ENCODE measurements around the gene MARCHF10. TPM values are rescaled to one million over a fixed set of nuclear protein-coding genes. Genes with fewer than 3 reads are reported as not detected.

MARCHF10 gene
- polyA plus RNA-seq, 3 donors: 0.97 to 1.4 (median 1.1) TPM

- DNase-seq (ENCODE audit: low read depth in 3 of 3, low spot score in 2 of 3): no peak
Measured at GRCh38 chr17:62720126-62720850, 87.8 kb downstream of the MARCHF10 start.

DNA sequence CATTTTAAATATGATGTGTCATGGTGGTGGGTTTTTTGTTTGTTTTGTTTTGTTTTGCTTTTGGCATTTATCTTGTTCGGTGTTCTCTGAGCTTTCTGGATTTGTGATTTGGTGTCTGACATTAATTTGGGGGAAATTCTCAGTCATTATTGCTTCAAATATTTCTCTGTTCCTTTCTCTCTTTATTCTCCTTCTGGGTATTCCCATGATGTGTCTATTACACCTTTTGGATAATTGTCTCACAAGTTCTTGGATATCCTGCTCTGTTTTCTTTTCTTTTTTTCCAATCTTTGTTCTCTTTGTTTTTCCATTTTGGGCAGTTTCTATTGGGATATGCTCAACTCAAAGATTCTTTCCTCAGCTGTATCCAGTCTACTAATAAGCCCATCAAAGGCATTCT is 88.5 kb downstream of the MARCHF10 start:
- DNase-seq (ENCODE audit: low read depth in 3 of 3, low spot score in 2 of 3): no peak

GRCh38 chr17:62718429-62718828 is 89.7 kb downstream of the MARCHF10 start:
- no peak for DNase-seq (ENCODE audit: low read depth in 3 of 3, low spot score in 2 of 3)

- DNase-seq (ENCODE audit: low read depth in 3 of 3, low spot score in 2 of 3): no peak
Measured at GRCh38 chr17:62717889-62718288, 90.2 kb downstream of the MARCHF10 start.

- no peak for DNase-seq (ENCODE audit: low read depth in 3 of 3, low spot score in 2 of 3)
Measured at GRCh38 chr17:62717589-62717855, 90.6 kb downstream of the MARCHF10 start.

GRCh38 chr17:62716834-62717588 is 91.1 kb downstream of the MARCHF10 start:
- DNase-seq (ENCODE audit: low read depth in 3 of 3, low spot score in 2 of 3): no peak

DNA sequence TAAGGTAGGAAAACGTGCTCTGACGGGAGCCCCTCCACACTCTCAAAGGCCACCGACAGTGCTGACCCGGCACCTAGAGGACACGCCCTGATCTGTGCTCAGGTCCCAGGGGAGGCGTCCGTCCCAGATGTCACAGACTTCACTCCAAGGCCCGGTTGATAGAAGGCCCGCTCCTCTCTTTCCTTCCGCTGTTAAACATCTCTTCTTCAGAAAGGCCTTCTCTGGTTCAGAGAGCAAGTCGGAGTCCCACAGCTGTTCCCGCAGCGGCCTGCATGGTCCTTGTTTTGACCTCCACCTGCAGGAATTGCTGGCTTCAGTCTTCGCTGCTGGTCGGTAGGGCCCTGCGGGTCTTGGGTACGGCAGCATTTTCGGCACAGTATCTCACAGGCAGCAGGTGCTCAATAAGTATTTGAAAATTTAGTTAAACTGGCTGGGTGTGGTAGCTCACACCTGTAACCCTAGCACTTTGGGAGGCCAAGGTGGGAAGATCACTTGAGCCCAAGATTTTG is 92.2 kb downstream of the MARCHF10 start:
- no peak for DNase-seq (ENCODE audit: low read depth in 3 of 3, low spot score in 2 of 3)

GRCh38 chr17:62714016-62714777 is 93.9 kb downstream of the MARCHF10 start:
- no peak for DNase-seq (ENCODE audit: low read depth in 3 of 3, low spot score in 2 of 3)

GRCh38 chr17:62713086-62713881 is 94.8 kb downstream of the MARCHF10 start:
- no peak for DNase-seq (ENCODE audit: low read depth in 3 of 3, low spot score in 2 of 3)

DNA sequence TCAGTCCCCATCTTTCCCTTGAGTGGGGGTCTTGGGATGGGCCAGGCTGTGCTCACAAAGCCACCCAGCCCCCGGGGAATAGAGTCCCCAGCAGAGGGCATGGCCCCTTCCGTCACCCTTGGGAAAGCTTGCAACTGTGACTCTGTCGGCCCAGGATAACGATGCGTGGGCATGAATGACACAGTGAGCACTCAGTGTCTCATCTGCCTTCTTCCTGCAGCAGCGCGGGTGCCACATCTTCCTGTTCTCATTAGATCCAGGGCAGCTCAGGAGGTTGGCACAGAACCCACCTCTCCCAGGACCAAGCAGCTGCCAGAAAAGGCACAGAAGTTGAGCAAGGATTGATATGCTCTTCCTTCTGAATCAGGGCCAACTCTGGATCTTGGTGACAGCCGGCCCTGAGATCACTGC is 95.9 kb downstream of the MARCHF10 start:
- DNase-seq (ENCODE audit: low read depth in 3 of 3, low spot score in 2 of 3): no peak

- DNase-seq (ENCODE audit: low read depth in 3 of 3, low spot score in 2 of 3): no peak
Measured at GRCh38 chr17:62708587-62708986, 99.5 kb downstream of the MARCHF10 start.

DNA sequence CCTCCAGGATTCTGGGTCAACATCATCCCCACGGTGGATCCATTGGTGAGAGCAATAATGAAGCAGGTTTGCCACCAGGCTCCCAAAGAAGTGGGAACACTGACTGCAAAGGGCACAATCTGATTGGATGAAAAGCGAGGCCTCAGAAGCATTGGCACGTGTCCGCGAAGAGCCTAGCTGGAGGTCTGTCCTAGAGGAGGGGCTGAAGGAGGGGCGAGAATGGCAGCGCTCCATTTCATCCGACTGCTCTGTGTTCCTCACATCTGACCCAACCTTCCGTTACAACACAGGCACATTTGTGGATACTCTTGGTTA is 100.7 kb downstream of the MARCHF10 start:
- no peak for DNase-seq (ENCODE audit: low read depth in 3 of 3, low spot score in 2 of 3)

GRCh38 chr17:62706598-62707424 is 101.3 kb downstream of the MARCHF10 start:
- no peak for DNase-seq (ENCODE audit: low read depth in 3 of 3, low spot score in 2 of 3)

DNA sequence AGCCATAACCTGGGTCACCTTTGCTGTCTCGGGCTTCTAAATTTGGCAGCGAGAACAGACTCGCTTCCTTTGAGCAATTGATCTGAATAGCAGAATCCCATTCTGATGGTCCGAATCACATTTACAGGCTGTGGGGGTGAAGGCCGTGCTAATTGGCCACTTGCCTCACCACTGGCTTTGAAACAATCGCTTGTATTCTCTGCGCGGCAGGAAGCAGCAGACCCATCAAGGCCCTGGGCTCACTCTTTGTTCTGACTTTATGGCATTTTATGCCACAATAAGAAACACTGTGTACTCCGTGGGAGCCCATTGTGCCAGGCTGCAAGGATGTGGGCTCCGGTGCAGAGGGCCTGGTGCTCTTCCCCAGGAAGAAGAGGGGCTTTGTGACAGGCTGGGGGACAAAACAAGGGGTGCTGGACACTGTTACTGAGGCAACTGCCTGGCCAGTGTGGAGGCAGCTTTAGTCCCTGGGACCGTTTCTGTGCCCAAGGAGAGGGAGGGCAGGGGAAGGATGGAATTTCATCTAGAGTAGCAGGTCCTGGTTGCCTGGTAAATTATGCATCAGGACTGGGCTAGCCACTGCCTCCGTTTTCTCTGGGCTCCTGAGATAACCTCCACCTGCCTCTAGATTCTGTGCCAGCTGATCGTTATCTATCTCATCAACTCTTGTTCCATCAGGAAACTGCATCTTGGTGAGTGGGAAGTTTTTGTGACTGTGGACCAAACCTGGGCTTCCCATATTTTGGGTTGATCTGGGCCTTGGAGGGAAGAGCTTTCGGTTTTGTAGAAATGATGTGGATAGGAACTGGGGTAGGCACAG is 102.1 kb downstream of the MARCHF10 start:
- DNase-seq (ENCODE audit: low read depth in 3 of 3, low spot score in 2 of 3): no peak

DNA sequence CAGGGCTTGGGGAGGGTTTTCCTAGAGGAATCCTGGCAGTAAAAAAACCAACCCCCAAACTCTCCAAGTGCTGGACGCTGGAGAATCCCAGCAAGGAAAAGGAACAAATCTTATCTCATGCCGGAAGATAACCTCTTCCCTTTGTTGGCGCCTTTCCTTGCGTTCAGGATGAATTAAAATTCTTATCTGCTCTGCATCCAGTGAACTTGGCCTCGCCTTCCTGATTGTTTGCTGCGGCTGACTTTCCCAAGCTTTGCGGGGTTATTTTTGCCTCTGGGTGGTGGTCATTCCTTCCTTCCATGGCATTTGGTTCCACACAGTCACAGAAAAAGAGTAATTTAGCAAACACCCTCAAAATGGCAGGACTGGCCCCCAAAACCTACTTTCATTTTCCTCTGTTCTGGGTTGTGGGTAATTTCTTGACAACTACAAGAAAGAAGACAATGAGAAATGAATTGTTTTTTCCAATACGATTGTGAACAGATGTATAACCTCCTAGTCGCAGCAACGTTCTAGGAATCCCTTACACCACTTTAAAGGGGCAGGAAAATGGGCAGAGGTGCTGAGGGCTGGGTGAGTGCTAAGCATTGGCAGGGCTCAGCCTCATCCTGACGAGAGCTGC is 102.8 kb downstream of the MARCHF10 start:
- no peak for DNase-seq (ENCODE audit: low read depth in 3 of 3, low spot score in 2 of 3)

DNA sequence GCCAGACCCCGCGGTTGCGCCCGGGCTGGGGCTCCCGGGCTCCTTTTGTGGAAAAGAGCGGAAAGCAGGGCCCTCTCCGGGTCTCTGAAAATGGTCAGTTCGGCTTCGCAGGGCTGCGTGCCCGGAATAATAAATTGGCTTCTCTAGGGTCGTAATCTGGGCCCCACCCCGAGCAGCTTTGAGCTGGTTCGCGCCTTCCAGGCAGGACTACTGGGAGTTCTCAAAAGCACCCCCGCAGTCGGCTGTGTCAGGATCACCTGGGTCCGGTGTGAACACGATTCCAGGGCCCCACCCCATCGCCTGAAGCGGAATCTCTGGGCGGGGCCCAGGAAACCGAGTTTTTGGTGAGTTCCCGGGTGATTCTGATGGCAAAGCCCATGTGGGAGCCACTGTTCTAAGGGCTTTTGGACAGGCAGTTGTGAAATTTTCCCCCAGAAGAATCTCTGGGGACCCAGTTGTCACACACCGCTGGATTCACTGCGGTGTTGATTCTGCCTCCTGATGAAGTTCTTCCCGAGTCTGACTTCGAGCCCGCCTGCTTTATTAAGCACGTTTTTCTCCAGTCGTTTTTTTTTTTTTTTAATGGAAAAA is 103.6 kb downstream of the MARCHF10 start:
- DNase-seq (ENCODE audit: low read depth in 3 of 3, low spot score in 2 of 3): no peak

DNA sequence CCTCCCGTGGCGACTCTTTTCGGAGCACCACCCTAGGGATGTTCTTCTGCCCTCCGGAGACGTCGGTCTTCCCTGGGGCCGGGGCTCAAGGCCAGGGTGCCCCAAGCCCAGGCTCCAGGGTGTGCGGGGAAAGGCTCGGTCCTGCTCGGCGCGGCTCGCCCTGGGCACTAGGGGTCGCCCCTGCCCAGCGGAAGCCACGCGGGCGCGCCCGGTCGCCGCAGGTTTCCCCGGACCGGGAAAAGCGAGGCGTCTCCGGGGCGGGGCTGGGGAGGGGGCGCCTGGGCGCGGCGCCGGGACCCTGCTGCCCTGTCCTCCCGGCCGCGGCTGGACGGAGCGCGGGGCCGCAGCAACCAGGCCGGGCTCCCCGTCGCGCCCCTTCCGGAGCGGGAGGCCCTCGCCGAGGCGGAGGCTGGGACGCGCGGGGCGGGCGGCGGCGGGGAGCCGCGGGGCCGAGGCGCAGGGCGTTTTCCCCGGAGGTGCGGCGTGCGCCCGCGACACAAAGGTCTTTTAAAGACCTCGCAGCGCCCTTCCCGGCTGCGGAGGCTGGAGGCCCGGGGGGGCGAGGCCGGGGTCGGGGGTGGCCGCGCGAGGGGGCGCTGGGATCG is 104.2 kb downstream of the MARCHF10 start:
- DNase-seq (ENCODE audit: low read depth in 3 of 3, low spot score in 2 of 3): no peak

DNA sequence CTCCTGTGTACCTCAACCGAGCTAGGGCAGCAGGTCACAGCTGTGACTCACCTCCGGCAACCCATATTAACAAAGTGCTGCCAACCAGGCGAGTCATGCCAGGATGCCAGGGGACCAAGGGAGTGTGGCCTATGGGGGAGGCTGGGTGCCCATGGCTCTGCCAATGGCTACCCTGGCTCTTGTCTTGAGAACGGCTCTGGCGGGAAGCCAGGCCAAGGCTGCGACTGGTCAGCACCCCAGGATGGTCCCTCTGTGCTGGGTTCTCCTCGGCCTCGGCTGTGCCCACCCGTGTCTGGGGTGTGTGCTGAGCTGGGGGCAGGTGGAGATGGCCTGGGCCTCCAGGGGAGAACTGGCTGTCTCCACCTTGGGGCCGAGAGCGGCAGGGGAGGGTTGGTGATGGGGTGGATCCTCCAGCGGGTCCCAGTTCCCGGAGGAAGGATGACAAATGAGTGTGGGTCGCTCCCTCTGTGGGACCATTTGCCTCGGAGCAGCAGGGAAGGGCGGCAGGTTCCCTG is 104.8 kb downstream of the MARCHF10 start:
- no peak for DNase-seq (ENCODE audit: low read depth in 3 of 3, low spot score in 2 of 3)
